ENCODE data around the gene STK32A.

The STK32A gene

GRCh38 chr5:147391781-147392180, 157.0 kb downstream of the STK32A start:
- no peak for DNase-seq (ENCODE audit: low read depth in 2 of 2)

GRCh38 chr5:147393874-147394672, 159.2 kb downstream of the STK32A start:
- DNase-seq (ENCODE audit: low read depth in 2 of 2): no peak

- no peak for DNase-seq (ENCODE audit: low read depth in 2 of 2)
Observed at GRCh38 chr5:147396070-147396823, 161.4 kb downstream of the STK32A start.

- DNase-seq (ENCODE audit: low read depth in 2 of 2): no peak
Observed at GRCh38 chr5:147397616-147398015, 162.8 kb downstream of the STK32A start.

GRCh38 chr5:147398860-147399259, 164.0 kb downstream of the STK32A start:
- DNase-seq (ENCODE audit: low read depth in 2 of 2): no peak

GRCh38 chr5:147400126-147400809, 165.4 kb downstream of the STK32A start:
- DNase-seq (ENCODE audit: low read depth in 2 of 2): no peak

- no peak for DNase-seq (ENCODE audit: low read depth in 2 of 2)
Observed at GRCh38 chr5:147400881-147401280, 166.1 kb downstream of the STK32A start.

GRCh38 chr5:147403651-147404640, 169.1 kb downstream of the STK32A start:
- DNase-seq (ENCODE audit: low read depth in 2 of 2): no peak

GRCh38 chr5:147404706-147405105, 169.9 kb downstream of the STK32A start:
- DNase-seq (ENCODE audit: low read depth in 2 of 2): no peak

- no peak for DNase-seq (ENCODE audit: low read depth in 2 of 2)
Observed at GRCh38 chr5:147406636-147407035, 171.8 kb downstream of the STK32A start.

- no peak for DNase-seq (ENCODE audit: low read depth in 2 of 2)
Observed at GRCh38 chr5:147407094-147407681, 172.4 kb downstream of the STK32A start.

GRCh38 chr5:147408980-147409379, 174.2 kb downstream of the STK32A start:
- DNase-seq (ENCODE audit: low read depth in 2 of 2): no peak

- no peak for DNase-seq (ENCODE audit: low read depth in 2 of 2)
Observed at GRCh38 chr5:147410496-147411358, 175.9 kb downstream of the STK32A start.

GRCh38 chr5:147411359-147412319, 176.8 kb downstream of the STK32A start:
- DNase-seq (ENCODE audit: low read depth in 2 of 2): no peak

- DNase-seq (ENCODE audit: low read depth in 2 of 2): no peak
Observed at GRCh38 chr5:147412561-147412960, 177.7 kb downstream of the STK32A start.

- DNase-seq (ENCODE audit: low read depth in 2 of 2): no peak
Observed at GRCh38 chr5:147413266-147413665, 178.4 kb downstream of the STK32A start.

GRCh38 chr5:147415651-147416050, 180.8 kb downstream of the STK32A start:
- DNase-seq (ENCODE audit: low read depth in 2 of 2): no peak

GRCh38 chr5:147417135-147417813, 182.4 kb downstream of the STK32A start:
- no peak for DNase-seq (ENCODE audit: low read depth in 2 of 2)

Measured in activated CD8-positive, alpha-beta memory T cell treated with anti-CD3 and anti-CD28 coated beads for 4 hours (primary cell).